ENCODE data around the gene PHKG2.

DNA sequence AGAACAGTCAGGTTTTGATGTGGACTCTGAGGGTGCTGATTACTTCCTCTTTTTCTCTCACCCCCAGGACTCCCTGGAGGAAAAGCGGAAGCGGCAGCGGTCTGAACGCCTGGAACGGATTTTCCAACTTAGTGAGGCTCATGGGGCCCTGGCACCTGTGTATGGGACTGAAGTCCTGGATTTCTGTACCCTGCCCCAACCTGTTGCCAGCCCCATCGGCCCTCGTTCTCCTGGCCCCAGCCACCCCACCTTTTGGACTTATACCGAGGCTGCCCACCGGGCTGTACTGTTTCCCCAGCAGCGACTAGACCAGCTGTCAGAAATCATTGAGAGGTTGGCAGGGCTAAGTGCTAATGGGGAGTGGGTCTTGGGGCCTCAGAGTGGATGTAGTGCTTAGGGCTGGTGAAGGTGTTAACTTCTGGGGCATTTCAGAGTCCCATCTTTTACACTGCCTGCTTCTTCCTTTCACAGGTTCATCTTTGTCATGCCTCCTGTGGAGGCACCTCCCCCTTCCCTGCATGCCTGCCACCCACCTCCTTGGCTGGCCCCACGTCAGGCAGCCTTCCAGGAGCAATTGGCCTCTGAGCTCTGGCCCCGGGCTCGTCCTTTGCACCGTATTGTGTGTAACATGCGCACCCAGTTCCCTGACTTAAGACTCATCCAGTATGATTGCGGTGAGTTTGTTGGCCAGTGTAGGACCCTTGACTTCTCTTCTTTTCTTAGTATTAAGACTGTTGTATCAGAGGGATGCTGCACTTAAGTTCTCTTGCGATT, 19.1 kb upstream of the PHKG2 start:
- no peak for TF ChIP-seq CTCF (conservative IDR thresholded peaks at IDR 0.05; ENCODE audit: low read length)
- TF ChIP-seq EZH2phosphoT487 (IDR thresholded peaks at IDR 0.05; ENCODE audit: borderline replicate concordance), result no peak
